ENCODE data around the gene HBG1. TPM values are rescaled to one million over a fixed set of nuclear protein-coding genes. Genes with fewer than 3 reads are reported as not detected.

The HBG1 gene
- total and polyA plus RNA-seq, 2 of the 8 experiments (the other 6 are each of a cell fraction or from before 2014, with no cell fraction given), result 0.26 TPM; not detected in 1

DNA sequence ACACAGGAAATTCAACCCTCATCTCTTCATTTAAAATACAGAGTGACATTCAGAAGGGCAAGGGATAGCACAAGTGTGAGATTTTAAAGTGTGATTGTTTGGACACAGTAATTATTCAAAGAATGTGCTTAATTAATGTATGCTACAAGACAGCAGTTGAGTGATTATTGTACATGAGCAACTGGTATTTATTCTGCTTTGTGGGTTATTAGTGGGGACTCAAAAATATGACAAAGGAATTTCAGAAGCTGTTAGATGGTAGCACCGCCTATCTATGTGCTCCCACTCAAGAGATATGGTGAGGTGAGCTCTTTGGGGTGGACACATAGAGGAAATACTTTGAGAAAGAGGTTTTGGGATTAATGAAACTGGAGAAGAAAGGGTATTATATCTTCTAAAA is 9.6 kb downstream of the HBG1 start:
- Histone ChIP-seq H3K4me1 (replicated peaks in 1 of 4; ENCODE audit: control insufficient read depth in 3 of 4, insufficient read depth in 4 of 4, low read length in 3 of 4) (no peaks in the 10 kb centered on the region), H3K27me3 (replicated peaks in 1 of 4; ENCODE audit: control insufficient read depth in 3 of 4, extremely low read depth in 1 of 4, insufficient read depth in 3 of 4, low read length in 3 of 4) (no peaks in the 10 kb centered on the region), H3K9ac (replicated peaks in 1 of 4; ENCODE audit: extremely low read depth in 1 of 4, low read depth in 3 of 4, low read length in 3 of 4) (no peak overlapping the region), H3K4ac (replicated peaks; ENCODE audit: insufficient read length, low read depth, low read length) (no peak overlapping the region), H3K4me2 (ENCODE audit: insufficient read depth in 1 of 2, low read depth in 2 of 2, low read length in 2 of 2) (no peak overlapping the region), H3K79me1 (ENCODE audit: low read depth, low read length) (no peaks in the 10 kb centered on the region), H2AFZ (ENCODE audit: low read length) (no peak overlapping the region), H3K56ac (replicated peaks; ENCODE audit: insufficient read length, low read depth, low read length) (no peak overlapping the region), H2BK12ac (ENCODE audit: low read depth, low read length) (no peak overlapping the region), H2AK5ac (ENCODE audit: low read depth, low read length) (no peak overlapping the region), H4K5ac (ENCODE audit: insufficient read length, low read depth, low read length) (no peak overlapping the region), H2BK15ac (ENCODE audit: low read length) (no peak overlapping the region), H2BK120ac (replicated peaks; ENCODE audit: low read depth, low read length) (no peak overlapping the region), H4K20me1 (replicated peaks in 1 of 2; ENCODE audit: control insufficient read depth in 1 of 2, insufficient read depth in 2 of 2, low read length in 2 of 2) (no peaks in the 10 kb centered on the region), H3K23ac (ENCODE audit: insufficient read length) (no peak overlapping the region), H2BK20ac (ENCODE audit: low read length) (no peak overlapping the region), H4K8ac (ENCODE audit: extremely low read depth, insufficient read depth, low read length) (no peak overlapping the region), H3K14ac (ENCODE audit: insufficient read length) (no peak overlapping the region), H3K18ac (ENCODE audit: extremely low read depth, low read length) (no peak overlapping the region), H3K36me3 (ENCODE audit: control insufficient read depth in 2 of 4, insufficient read depth in 4 of 4, low read length in 3 of 4) (no peaks in the 10 kb centered on the region), H2BK5ac (ENCODE audit: low read depth, low read length) (no peak overlapping the region), H4K91ac (replicated peaks; ENCODE audit: insufficient read length, low read length) (no peak overlapping the region), H3K9me3 (ENCODE audit: insufficient read depth in 2 of 2, low read depth in 1 of 2, low read length in 1 of 2) (no peaks in the 10 kb centered on the region), H3K27ac (ENCODE audit: low read depth, low read length) (no peak overlapping the region), H3K4me3 (ENCODE audit: extremely low read depth in 1 of 4, insufficient read depth in 2 of 4, low read depth in 3 of 4, low read length in 4 of 4) (no peak overlapping the region), H3K79me2 (ENCODE audit: control insufficient read depth in 1 of 2, insufficient read depth in 2 of 2, low read length in 2 of 2) (no peaks in the 10 kb centered on the region), H3K23me2 (ENCODE audit: low read depth, low read length) (no peaks in the 10 kb centered on the region; the same call in 1 of the 2 replicates)
- TF ChIP-seq EP300 (IDR thresholded peaks at IDR 0.05; ENCODE audit: borderline replicate concordance in 1 of 2, low read depth in 2 of 2, low read length in 2 of 2) (no peak), SIN3A (conservative IDR thresholded peaks at IDR 0.05 in 1 of 2, IDR thresholded peaks at IDR 0.05 in 1 of 2; ENCODE audit: low read depth in 1 of 2, low read length in 2 of 2) (no peak), KDM5A (IDR thresholded peaks at IDR 0.05; ENCODE audit: low read length) (no peak), GTF2F1 (IDR thresholded peaks at IDR 0.05; ENCODE audit: borderline replicate concordance, low read depth, low read length) (no peak)
- CTCF ChIA-PET (ENCODE audit: partially characterized antibody), result interaction anchor here (1.2 to 1.6 kb wide), 3 partner anchors 10 to 32 kb away, joined by 3 to 4 read pairs (median 4); no protein-coding TSS in a partner anchor
- 82% methylated on average over 1 of the region's 1 CpG; no CpG with 5 or more reads in 1 of the 2 experiments for WGBS, 2 experiments (ENCODE audit: extremely low coverage in 1 of 2, insufficient coverage in 1 of 2, insufficient read length in 1 of 2, insufficient replicate concordance in 2 of 2, low coverage in 1 of 2, low lambda C conversion rate in 2 of 2, missing lambda C conversion rate in 1 of 2)
- POLR2A ChIA-PET (ENCODE audit: partially characterized antibody), result no interaction called here
- DNase-seq (ENCODE audit: low read depth in 1 of 2, low spot score in 2 of 2) (no peak), FAIRE-seq (no peak)

All from H1 (cell line).